GM23248 (cell line): Measurements from ENCODE around the gene SLC19A1. TPM values are rescaled to one million over a fixed set of nuclear protein-coding genes. Genes with fewer than 3 reads are reported as not detected.

Experiments
- DNase-seq: peaks from one replicate; pipeline ENCODE4 v3.0.0-alpha.2; 2015
- H2AFZ ChIP-seq: fragments of 200-600 bp; sonication (generic); 2 replicates; pipeline ENCODE4 v1.6.1; 2016; ENCODE audit warnings: antibody characterized with exemption
- H3F3A ChIP-seq: fragments of 200-600 bp; sonication (generic); 2 replicates; pipeline ENCODE4 v1.6.1; 2016; ENCODE audit warnings: mild to moderate bottlenecking, antibody characterized with exemption, mixed run types; ENCODE audit not compliant: insufficient read depth
- H3K27ac ChIP-seq: fragments of 200-600 bp; sonication (generic); 2 replicates; pipeline ENCODE4 v1.5.1; 2016; ENCODE audit warnings: mild to moderate bottlenecking
- H3K27me3 ChIP-seq: fragments of 200-600 bp; sonication (generic); replicated peaks from 2 replicates; pipeline ENCODE4 v1.6.1; 2016; ENCODE audit warnings: mild to moderate bottlenecking; ENCODE audit not compliant: insufficient read depth
- H3K36me3 ChIP-seq: fragments of 200-600 bp; sonication (generic); 2 replicates; pipeline ENCODE4 v1.6.1; 2016; ENCODE audit warnings: low read depth, mild to moderate bottlenecking
- H3K4me1 ChIP-seq: fragments of 200-600 bp; sonication (generic); 2 replicates; pipeline ENCODE4 v1.6.1; 2016; ENCODE audit warnings: mild to moderate bottlenecking; ENCODE audit not compliant: insufficient read depth
- H3K4me2 ChIP-seq: fragments of 200-600 bp; sonication (generic); one replicate; pipeline ENCODE4 v1.6.1; 2016; ENCODE audit warnings: mild to moderate bottlenecking; ENCODE audit not compliant: unreplicated experiment
- H3K4me3 ChIP-seq: fragments of 200-600 bp; sonication (generic); 2 replicates; pipeline ENCODE4 v1.5.1; 2016; ENCODE audit warnings: mild to moderate bottlenecking
- H3K79me2 ChIP-seq: fragments of 200-600 bp; sonication (generic); 2 replicates; pipeline ENCODE4 v1.6.1; 2016; ENCODE audit warnings: mild to moderate bottlenecking; ENCODE audit not compliant: insufficient read depth
- H3K9ac ChIP-seq: fragments of 200-600 bp; sonication (generic); 2 replicates; pipeline ENCODE4 v1.6.1; 2016; ENCODE audit warnings: mild to moderate bottlenecking
- H3K9me2 ChIP-seq: fragments of 200-600 bp; sonication (generic); 2 replicates; pipeline ENCODE4 v1.6.1; 2016; ENCODE audit warnings: mixed run types, mild to moderate bottlenecking, moderate library complexity; ENCODE audit not compliant: insufficient read depth
- H3K9me3 ChIP-seq: fragments of 200-600 bp; sonication (generic); one replicate; pipeline ENCODE4 v1.6.1; 2017; ENCODE audit warnings: low read depth
- H4K20me1 ChIP-seq: fragments of 200-600 bp; sonication (generic); 2 replicates; pipeline ENCODE4 v1.6.0; 2016; ENCODE audit not compliant: insufficient read depth
- EZH2 ChIP-seq: fragments of 200-600 bp; sonication (generic); IDR thresholded peaks from 2 replicates; pipeline ENCODE4 v1.6.1; 2018; ENCODE audit warnings: antibody characterized with exemption, mild to moderate bottlenecking; ENCODE audit not compliant: insufficient read depth, poor library complexity, severe bottlenecking
- EZH2phosphoT487 ChIP-seq: fragments of 200-600 bp; sonication (generic); IDR thresholded peaks from 2 replicates; pipeline ENCODE4 v1.6.1; 2018; ENCODE audit warnings: antibody characterized with exemption, moderate library complexity, mild to moderate bottlenecking, low read depth; ENCODE audit not compliant: insufficient read depth
- WGBS, 2 experiments: methylation state at CpG; one replicate each; pipeline ENCODE4 v1.1.6; 2015 to 2017; ENCODE audit warnings: low lambda C conversion rate in 2 of 2, low coverage in 1 of 2; ENCODE audit errors: missing lambda C conversion rate in 2 of 2; 5-methylcytosine and 5-hydroxymethylcytosine counted together
- in situ Hi-C: fragments of 300-500 bp; cut with MboI; formaldehyde crosslinking; loops from 2 replicates; pipeline ENCODE4 v1.15.0; 2020
- polyA plus RNA-seq: library from polyadenylated mRNA; unstranded; fragments of >200 nt; fragmentation: Nextera tagmentation; extraction: Ambion mirVana; gene quantifications from 2 replicates; pipeline ENCODE4 v1.2.1, GENCODE V29; 2016
- total RNA-seq: library from RNA; depleted of rRNA; stranded (reverse); fragments of >200 nt; shearing (Covaris generic); gene quantifications from 2 replicates; pipeline ENCODE4 v1.2.3, GENCODE V29; 2014; rRNA removed

SLC19A1 gene
- total RNA-seq (6.8 and 7.8 TPM in 2 replicates), polyA plus RNA-seq (7.8 and 8.4 TPM in 2 replicates)

DNA sequence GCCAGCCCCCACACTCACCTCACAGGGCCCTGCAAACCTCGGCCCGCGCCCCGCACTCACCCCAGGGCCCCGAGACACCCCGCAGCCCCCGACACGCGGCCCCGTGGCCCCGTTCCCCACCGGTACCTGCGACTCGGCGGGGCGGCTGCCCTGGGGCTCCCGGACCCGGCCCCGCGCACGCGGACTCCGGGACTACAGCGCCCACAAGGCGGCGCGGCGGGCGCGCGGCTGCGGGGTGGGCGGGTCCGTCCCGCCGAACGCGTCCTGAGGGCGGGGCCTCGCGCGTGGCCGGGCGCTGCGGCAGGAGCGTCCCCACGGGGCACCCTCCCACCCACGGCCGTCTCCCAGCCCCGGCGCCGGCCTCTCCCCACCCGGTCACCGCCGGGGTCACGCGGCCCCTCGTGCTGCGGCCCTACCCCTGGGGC, at the start of gene SLC19A1:
Gene SLC19A1, minus strand, starts transcription at position 199 of the 425 bp plus-strand sequence. CDS start 4,481 bp downstream, outside the sequence.
- Histone ChIP-seq H3K9me3 (no peaks in the 10 kb centered on the region), H3K9ac (peak within 1 kb of the TSS; percentile 76), H3K4me3 (peak within 1 kb of the TSS; percentile 74), H2AFZ (peak within 1 kb of the TSS; percentile 45), H3K27ac (no peak within 1 kb of the TSS), H3K36me3 (no peaks in the 10 kb centered on the region), H4K20me1 (no peaks in the 10 kb centered on the region), H3K4me2 (peak within 1 kb of the TSS; percentile 63), H3K9me2 (no peaks in the 10 kb centered on the region), H3K27me3 (no peaks in the 10 kb centered on the region), H3K79me2 (no peaks in the 10 kb centered on the region), H3F3A (no peaks in the 10 kb centered on the region), H3K4me1 (no peaks in the 10 kb centered on the region)
- WGBS, 2 experiments: 2% methylated on average over 21 of the region's 59 CpGs; no CpG with 5 or more reads in 1 of the 2 experiments
- in situ Hi-C loops: no loop called here
- peak; percentile 86 for DNase-seq
- no peak for TF ChIP-seq EZH2
- TF ChIP-seq EZH2phosphoT487: no peak

DNA sequence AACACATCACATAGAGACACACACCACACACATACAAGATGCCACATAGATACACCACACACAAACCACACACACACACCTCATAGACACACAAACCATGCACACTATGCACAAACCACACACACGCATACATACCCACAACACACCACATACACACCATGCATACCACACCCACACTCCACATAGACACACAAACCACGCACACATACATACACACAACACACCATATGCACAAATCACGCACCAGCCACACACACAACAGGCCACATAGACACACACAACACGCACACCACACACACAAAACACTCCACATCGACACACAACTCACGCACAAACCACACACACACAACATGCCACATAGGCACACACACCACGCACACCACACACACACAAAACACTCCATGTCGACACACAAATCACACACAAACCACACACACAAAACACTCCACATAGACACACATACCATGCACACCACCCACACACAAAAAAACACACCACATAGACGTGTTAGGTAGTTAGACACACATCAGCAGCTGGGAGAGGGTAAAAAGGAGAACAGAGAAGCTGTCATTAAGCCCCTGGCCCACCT, 49.5 kb upstream of the SLC19A1 start:
- Histone ChIP-seq H3K79me2 (no peaks in the 10 kb centered on the region), H3K9me2 (no peaks in the 10 kb centered on the region), H3K27ac (no peak overlapping the region), H4K20me1 (no peaks in the 10 kb centered on the region), H2AFZ (no peak overlapping the region), H3K4me3 (no peak overlapping the region), H3K36me3 (no peaks in the 10 kb centered on the region), H3K9me3 (no peaks in the 10 kb centered on the region), H3F3A (no peaks in the 10 kb centered on the region), H3K4me1 (no peaks in the 10 kb centered on the region), H3K27me3 (peaks cover 28% of the 10 kb centered on the region), H3K9ac (no peak overlapping the region), H3K4me2 (no peak overlapping the region)
- 81% methylated on average over 9 of the region's 9 CpGs for WGBS, 2 experiments
- DNase-seq: no peak
- no peak for TF ChIP-seq EZH2phosphoT487
- TF ChIP-seq EZH2: no peak
- in situ Hi-C loops: no loop called here

DNA sequence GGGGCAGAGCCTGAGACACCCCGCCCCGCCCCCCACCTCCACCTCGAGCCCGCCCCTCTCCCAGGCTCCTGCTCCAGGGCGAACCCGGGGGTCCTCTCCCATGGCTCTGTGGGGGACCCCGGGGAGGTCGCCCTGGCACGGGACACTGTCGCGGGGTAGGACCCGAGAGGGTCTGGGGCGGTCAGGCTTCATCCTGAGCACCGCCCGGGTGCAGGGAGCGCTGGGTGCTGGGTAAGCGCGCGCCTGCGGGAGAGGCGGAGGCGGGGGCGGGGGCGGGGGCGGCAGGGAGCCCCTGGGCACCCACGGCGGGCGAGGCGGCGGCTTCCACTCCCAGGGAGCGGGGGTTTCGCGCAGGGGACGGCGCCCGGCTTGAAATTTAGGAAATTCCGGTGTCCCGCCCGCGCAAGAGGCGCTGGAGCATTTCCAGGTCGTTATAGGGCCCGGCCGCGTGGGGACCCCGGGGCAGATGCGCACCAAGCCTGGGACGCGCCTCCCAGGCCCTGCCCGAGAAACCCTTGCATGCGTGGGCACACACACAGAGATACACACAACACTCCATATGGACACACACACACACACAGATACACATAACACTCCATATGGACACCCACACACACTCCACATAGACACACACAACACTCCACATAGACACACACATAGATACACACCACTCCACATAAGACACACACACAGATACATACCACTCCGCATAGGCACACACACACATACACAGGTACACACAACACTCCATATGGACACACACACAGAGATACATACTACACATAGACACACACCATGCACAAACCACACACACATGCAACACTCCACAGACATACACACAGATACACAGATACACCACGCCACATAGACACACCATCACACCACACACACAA, 48.7 kb upstream of the SLC19A1 start:
- no peaks in the 10 kb centered on the region for H3F3A ChIP-seq
- H3K9me2 ChIP-seq: no peaks in the 10 kb centered on the region
- H3K79me2 ChIP-seq: no peaks in the 10 kb centered on the region
- no peak overlapping the region for H3K4me3 ChIP-seq
- H3K27me3 ChIP-seq: peaks cover 28% of the 10 kb centered on the region
- no peak overlapping the region for H3K27ac ChIP-seq
- H3K4me2 ChIP-seq: no peak overlapping the region
- H3K9me3 ChIP-seq: no peaks in the 10 kb centered on the region
- TF ChIP-seq EZH2phosphoT487 (no peak), EZH2 (no peak)
- peak; percentile 49 for DNase-seq
- no peak overlapping the region for H2AFZ ChIP-seq
- no peaks in the 10 kb centered on the region for H3K4me1 ChIP-seq
- in situ Hi-C loops: no loop called here
- H4K20me1 ChIP-seq: no peaks in the 10 kb centered on the region
- WGBS, 2 experiments: 11 to 21% methylated on average over 16 to 19 of the region's 53 CpGs
- H3K9ac ChIP-seq: no peak overlapping the region
- no peaks in the 10 kb centered on the region for H3K36me3 ChIP-seq

DNA sequence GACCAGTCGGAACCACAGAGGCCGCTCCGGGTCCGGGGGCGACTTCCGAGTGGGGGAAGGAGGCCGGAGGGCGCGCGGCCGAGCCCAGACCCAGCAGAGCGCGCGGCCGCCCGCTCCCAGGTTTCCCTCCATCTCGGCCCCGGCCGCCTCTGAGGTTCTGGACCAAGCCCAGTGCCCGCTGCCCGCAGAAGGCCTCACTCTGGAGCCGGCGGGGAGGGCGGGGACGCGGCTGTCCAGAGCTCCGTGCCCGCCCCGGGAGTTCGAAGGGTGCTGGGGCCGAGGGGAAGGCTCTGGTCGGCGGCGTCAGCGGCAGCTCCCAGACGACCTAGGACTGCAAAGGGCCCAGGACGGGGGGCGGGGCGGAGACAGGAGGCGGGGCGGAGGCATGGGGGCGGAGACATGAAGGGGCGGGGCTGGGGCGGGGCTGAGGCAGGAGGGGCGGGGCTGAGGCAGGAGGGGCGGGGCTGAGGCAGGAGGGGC, 48.0 kb upstream of the SLC19A1 start:
- Histone ChIP-seq H3K4me3 (peak overlapping the region; percentile 70), H3K79me2 (no peaks in the 10 kb centered on the region), H3K4me1 (no peaks in the 10 kb centered on the region), H3K36me3 (no peaks in the 10 kb centered on the region), H3K9me3 (no peaks in the 10 kb centered on the region), H3K27me3 (peaks cover 26% of the 10 kb centered on the region), H3K9ac (peak overlapping the region; percentile 47), H3K27ac (no peak overlapping the region), H2AFZ (peak overlapping the region; percentile 84), H3K4me2 (peak overlapping the region; percentile 75), H3K9me2 (no peaks in the 10 kb centered on the region), H4K20me1 (no peaks in the 10 kb centered on the region), H3F3A (no peaks in the 10 kb centered on the region)
- no peak for TF ChIP-seq EZH2
- in situ Hi-C loops: no loop called here
- peak; percentile 70 for DNase-seq
- 5% methylated on average over 22 to 40 of the region's 46 CpGs for WGBS, 2 experiments
